HepG2 (cell line): ENCODE measurements around the gene ADAM22.

ENCODE experiments used
- FOXK2 ChIP-seq: fragments of 450-650 bp; IDR thresholded peaks from 2 replicates; pipeline ENCODE4 v1.6.1; 2016
- HNF1A ChIP-seq, 2 experiments: sonication (generic) in 1 of 2; formaldehyde crosslinking in 1 of 2; IDR thresholded peaks; 2 replicates each; pipeline versions ENCODE4 v1.4.0 to v1.6.1; 2016 to 2020; ENCODE audit warnings: borderline replicate concordance in 1 of 2, low read depth in 1 of 2, mild to moderate bottlenecking in 1 of 2, missing genetic modification reagents in 1 of 2
- MBNL3 ChIP-seq: fragments of 250-450 bp; sonication (Bioruptor Pico); conservative IDR thresholded peaks from 2 replicates; pipeline ENCODE4 v1.8.0; 2022; ENCODE audit warnings: mild to moderate bottlenecking, inconsistent platforms
- POLR2AphosphoS2 ChIP-seq: IDR thresholded peaks from 2 replicates; pipeline ENCODE4 v1.6.1; 2011; ENCODE audit warnings: low read depth, low read length, improper control_type of control experiment
- POLR2AphosphoS5 ChIP-seq: IDR thresholded peaks from 2 replicates; pipeline ENCODE4 v1.6.1; 2012; ENCODE audit warnings: low read depth, low read length
- RAD21 ChIP-seq: fragments of 450-650 bp; formaldehyde crosslinking; IDR thresholded peaks from 2 replicates; pipeline ENCODE4 v1.5.0; 2020; ENCODE audit warnings: mild to moderate bottlenecking
- SRSF9 ChIP-seq: fragments of 200-400 bp; formaldehyde crosslinking; IDR thresholded peaks from 2 replicates; pipeline ENCODE4 v1.6.1; 2018; ENCODE audit warnings: borderline replicate concordance, mild to moderate bottlenecking, low read depth, low read length; ENCODE audit not compliant: insufficient read depth, poor library complexity, severe bottlenecking
- TAF1 ChIP-seq: sonication (generic); formaldehyde crosslinking; IDR thresholded peaks from 2 replicates; pipeline ENCODE4 v1.4.0; 2020; ENCODE audit warnings: missing genetic modification reagents
- ZBTB21 ChIP-seq: sonication (generic); formaldehyde crosslinking; IDR thresholded peaks from 2 replicates; pipeline ENCODE4 v1.4.0; 2020; ENCODE audit warnings: missing genetic modification reagents
- ZFP36L2 ChIP-seq: sonication (generic); formaldehyde crosslinking; IDR thresholded peaks from 2 replicates; pipeline ENCODE4 v1.4.0; 2020; ENCODE audit warnings: missing genetic modification reagents
- ZNF616 ChIP-seq: sonication (generic); formaldehyde crosslinking; IDR thresholded peaks from 2 replicates; pipeline ENCODE4 v1.5.0; 2020; ENCODE audit warnings: low read depth, mild to moderate bottlenecking, missing genetic modification reagents
- ZSCAN9 ChIP-seq: IDR thresholded peaks from 2 replicates; pipeline ENCODE4 v1.6.1; 2016; ENCODE audit warnings: borderline replicate concordance
- TF ChIP-seq, protein P1 (sequence below): sonication (generic); formaldehyde crosslinking; IDR thresholded peaks from 2 replicates; pipeline ENCODE4 v1.5.0; 2020; ENCODE audit warnings: mild to moderate bottlenecking, missing genetic modification reagents, moderate library complexity

GRCh38 chr7:87999261-87999660, 65.2 kb downstream of the ADAM22 start:
- TF ChIP-seq, protein P1, sequence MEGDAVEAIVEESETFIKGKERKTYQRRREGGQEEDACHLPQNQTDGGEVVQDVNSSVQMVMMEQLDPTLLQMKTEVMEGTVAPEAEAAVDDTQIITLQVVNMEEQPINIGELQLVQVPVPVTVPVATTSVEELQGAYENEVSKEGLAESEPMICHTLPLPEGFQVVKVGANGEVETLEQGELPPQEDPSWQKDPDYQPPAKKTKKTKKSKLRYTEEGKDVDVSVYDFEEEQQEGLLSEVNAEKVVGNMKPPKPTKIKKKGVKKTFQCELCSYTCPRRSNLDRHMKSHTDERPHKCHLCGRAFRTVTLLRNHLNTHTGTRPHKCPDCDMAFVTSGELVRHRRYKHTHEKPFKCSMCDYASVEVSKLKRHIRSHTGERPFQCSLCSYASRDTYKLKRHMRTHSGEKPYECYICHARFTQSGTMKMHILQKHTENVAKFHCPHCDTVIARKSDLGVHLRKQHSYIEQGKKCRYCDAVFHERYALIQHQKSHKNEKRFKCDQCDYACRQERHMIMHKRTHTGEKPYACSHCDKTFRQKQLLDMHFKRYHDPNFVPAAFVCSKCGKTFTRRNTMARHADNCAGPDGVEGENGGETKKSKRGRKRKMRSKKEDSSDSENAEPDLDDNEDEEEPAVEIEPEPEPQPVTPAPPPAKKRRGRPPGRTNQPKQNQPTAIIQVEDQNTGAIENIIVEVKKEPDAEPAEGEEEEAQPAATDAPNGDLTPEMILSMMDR = no peak
- TF ChIP-seq POLR2AphosphoS2 = no peak
- TF ChIP-seq ZFP36L2 (CRISPR knock-in tag) = no peak
- no peak for TF ChIP-seq POLR2AphosphoS5
- no peak for TF ChIP-seq TAF1
- no peak for TF ChIP-seq ZNF616 (CRISPR knock-in tag)
- no peak for TF ChIP-seq FOXK2
- no peak for TF ChIP-seq SRSF9
- no peak for TF ChIP-seq HNF1A (IDR thresholded peaks at IDR 0.05; ENCODE audit: low read depth)
- no peak for TF ChIP-seq HNF1A (CRISPR knock-in tag; IDR thresholded peaks at IDR 0.05; ENCODE audit: borderline replicate concordance)
- no peak for TF ChIP-seq ZSCAN9 (CRISPR knock-in tag)
- TF ChIP-seq RAD21 = no peak
- no peak for TF ChIP-seq MBNL3 (CRISPR knock-in tag)
- no peak for TF ChIP-seq ZBTB21 (CRISPR knock-in tag)
